ENCODE measurements around the gene SLC5A12.

The SLC5A12 gene

GRCh38 chr11:26626346-26626745 lies 95.5 kb downstream of the SLC5A12 start:
- no peak overlapping the region for H3K4me3 ChIP-seq
- no peak for TF ChIP-seq CTCF (IDR thresholded peaks at IDR 0.05)
- no peak for DNase-seq (ENCODE audit: low spot score)
- no peak overlapping the region for H3K27ac ChIP-seq

- DNase-seq (ENCODE audit: low spot score), result no peak
- Histone ChIP-seq H3K27ac (no peak overlapping the region), H3K4me3 (no peak overlapping the region)
- TF ChIP-seq CTCF (IDR thresholded peaks at IDR 0.05), result no peak
These were observed 98.7 kb downstream of the SLC5A12 start for GRCh38 chr11:26623076-26623659.

DNA sequence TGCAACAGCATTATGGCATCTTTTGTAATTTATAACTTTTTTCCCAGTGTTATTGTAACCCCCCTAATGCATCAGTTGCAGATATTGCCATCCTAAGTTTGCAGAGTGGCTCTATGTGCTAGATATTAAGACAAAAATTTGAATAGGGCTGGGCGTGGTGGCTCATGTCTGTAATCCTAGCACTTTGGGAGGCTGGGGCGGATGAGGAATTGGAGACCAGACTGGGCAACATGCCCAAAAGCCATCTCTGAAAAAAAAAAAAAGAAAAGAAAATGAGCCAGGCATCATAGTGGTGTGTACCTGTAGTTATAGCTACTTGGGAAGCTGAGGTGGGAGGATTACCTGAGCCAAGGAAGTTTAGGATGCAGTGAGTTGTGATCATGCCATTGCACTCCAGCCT lies 99.7 kb downstream of the SLC5A12 start:
- Histone ChIP-seq H3K4me3 (no peak overlapping the region), H3K27ac (no peak overlapping the region)
- TF ChIP-seq CTCF (IDR thresholded peaks at IDR 0.05), result no peak
- DNase-seq (ENCODE audit: low spot score), result no peak

GRCh38 chr11:26621132-26621531 lies 100.7 kb downstream of the SLC5A12 start:
- no peak for DNase-seq (ENCODE audit: low spot score)
- H3K27ac ChIP-seq, result no peak overlapping the region
- TF ChIP-seq CTCF (IDR thresholded peaks at IDR 0.05), result no peak
- H3K4me3 ChIP-seq, result no peak overlapping the region

GRCh38 chr11:26620282-26621045 lies 101.4 kb downstream of the SLC5A12 start:
- DNase-seq (ENCODE audit: low spot score), result no peak
- Histone ChIP-seq H3K27ac (no peak overlapping the region), H3K4me3 (no peak overlapping the region)
- no peak for TF ChIP-seq CTCF (IDR thresholded peaks at IDR 0.05)

GRCh38 chr11:26618441-26618840 lies 103.4 kb downstream of the SLC5A12 start:
- Histone ChIP-seq H3K4me3 (no peak overlapping the region), H3K27ac (no peak overlapping the region)
- TF ChIP-seq CTCF (IDR thresholded peaks at IDR 0.05), result no peak
- DNase-seq (ENCODE audit: low spot score), result no peak
